ENCODE results near the gene NT5C1B.

Gene NT5C1B

DNA sequence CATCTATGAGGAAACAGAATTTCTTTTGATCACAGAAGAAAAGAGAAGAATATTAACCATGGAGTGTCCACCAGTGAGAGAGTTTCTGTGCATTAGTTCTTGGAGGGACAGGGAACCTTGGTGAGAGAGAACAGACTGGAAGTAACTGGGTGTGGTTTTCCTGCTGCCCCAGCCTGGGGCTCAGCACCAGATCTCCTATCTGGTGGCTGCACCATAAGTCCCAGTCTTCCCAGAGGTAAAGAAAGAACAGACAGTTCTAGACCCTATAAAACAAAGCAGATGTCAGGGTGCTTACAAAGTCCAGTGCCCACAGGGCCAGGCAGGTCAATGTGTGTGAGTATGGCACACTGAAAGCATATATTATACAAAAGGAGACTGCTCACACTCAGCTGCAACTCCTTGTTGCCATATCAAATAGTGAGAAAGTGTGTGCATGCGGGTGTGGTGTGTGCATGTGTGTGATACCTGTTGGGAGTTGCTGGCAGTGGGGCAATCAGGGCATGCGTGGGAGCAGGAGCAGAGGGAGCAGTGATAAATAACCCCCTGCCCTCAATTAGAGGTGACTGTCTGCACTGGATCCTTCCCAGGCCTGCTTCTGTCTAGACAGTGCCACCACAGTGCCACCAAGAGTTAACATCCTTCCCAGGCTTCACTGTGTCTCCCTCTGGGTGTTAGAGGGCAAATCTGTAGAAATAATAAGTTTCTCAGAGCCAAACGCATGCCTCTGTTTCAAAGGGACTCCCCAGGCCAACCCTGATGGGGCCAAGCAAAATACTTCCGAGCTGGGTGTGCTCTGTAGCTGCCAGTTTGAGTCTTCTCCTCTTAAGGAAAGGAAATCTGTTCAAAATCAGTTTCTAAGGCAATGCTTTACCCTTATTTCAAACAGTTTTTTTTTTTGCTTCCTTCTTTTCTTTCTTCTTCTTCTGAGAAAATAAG is 74.6 kb downstream of the NT5C1B start:
- no peak for DNase-seq

Measured in fibroblast of skin of right quadriceps (primary cell).